SH-SY5Y (cell line): ENCODE measurements around the gene TSPO.

ENCODE experiments used
- GATA2 ChIP-seq: IDR thresholded peaks from 2 replicates; pipeline ENCODE4 v1.6.1; 2011; ENCODE audit warnings: mild to moderate bottlenecking, low read depth, low read length
- GATA3 ChIP-seq: IDR thresholded peaks from 2 replicates; pipeline ENCODE4 v1.6.1; 2011; ENCODE audit warnings: low read depth, mild to moderate bottlenecking, low read length, moderate library complexity

DNA sequence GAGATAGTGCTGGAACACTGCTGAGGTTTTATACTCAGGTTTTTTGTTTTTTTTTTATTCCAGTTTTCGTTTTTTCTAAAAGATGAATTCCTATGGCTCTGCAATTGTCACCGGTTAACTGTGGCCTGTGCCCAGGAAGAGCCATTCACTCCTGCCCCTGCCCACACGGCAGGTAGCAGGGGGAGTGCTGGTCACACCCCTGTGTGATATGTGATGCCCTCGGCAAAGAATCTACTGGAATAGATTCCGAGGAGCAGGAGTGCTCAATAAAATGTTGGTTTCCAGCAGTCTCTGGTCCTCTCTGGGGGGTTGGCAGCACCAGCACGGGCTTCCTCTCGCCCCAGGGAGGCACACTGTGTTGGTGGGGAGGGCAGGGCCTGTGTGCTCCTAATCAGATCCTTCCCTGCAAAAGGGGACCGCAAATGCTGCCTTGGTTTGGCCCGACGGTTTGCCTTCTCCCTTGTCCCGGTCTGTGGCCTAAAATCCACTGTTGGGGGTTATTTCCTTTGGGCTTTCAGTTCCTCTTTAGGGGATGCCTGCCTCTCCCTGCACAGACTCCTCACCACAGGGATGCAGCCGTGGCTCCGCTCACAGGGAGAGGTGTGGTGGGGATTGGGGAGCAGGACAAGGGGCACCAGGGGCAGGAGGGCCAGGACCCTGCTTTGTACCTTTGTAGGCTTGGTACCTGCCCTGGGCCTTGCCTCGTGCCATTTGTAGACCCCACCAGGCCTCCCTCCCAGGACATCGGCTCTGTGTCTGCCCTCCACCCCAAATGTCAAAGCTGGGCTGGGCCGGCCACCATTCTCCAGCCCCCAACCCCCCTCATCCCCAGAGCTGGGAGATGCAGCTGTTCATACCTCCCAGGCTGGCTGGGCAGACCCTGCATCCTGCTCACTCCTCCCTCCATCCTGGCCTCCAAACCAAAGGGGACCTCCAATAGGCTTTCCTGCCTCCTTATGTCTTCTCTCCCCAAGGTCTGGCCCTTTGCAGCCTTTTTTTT, 21.6 kb upstream of the TSPO start:
- no peak for TF ChIP-seq GATA2
- TF ChIP-seq GATA3 = no peak
